Smooth muscle cell (in vitro differentiated cells): ENCODE measurements around the gene UFM1. TPM values are rescaled to one million over a fixed set of nuclear protein-coding genes. Genes with fewer than 3 reads are reported as not detected.

Experiments
- DNase-seq: peaks from one replicate; lab custom pipeline; 2025; ENCODE audit not compliant: unreplicated experiment; lab: John Stamatoyannopoulos, UW
- H2AFZ ChIP-seq: fragments of 200-600 bp; sonication (generic); 2 replicates; pipeline ENCODE4 v1.6.0; 2016; ENCODE audit warnings: antibody characterized with exemption, low read depth, mild to moderate bottlenecking
- H3F3A ChIP-seq: fragments of 200-600 bp; sonication (generic); 2 replicates; pipeline ENCODE4 v1.6.0; 2017; ENCODE audit warnings: antibody characterized with exemption, low read depth
- H3K27ac ChIP-seq: fragments of 200-600 bp; sonication (generic); 2 replicates; pipeline ENCODE4 v1.5.1; 2016; ENCODE audit warnings: low read depth, mild to moderate bottlenecking
- H3K27me3 ChIP-seq: fragments of 200-600 bp; sonication (generic); 2 replicates; pipeline ENCODE4 v1.6.1; 2016; ENCODE audit warnings: low read depth, mild to moderate bottlenecking
- H3K36me3 ChIP-seq: fragments of 200-600 bp; sonication (generic); 2 replicates; pipeline ENCODE4 v1.5.1; 2016; ENCODE audit warnings: low read depth
- H3K4me1 ChIP-seq: fragments of 200-600 bp; sonication (generic); 2 replicates; pipeline ENCODE4 v1.5.1; 2016; ENCODE audit warnings: low read depth
- H3K4me2 ChIP-seq: fragments of 200-600 bp; sonication (generic); 2 replicates; pipeline ENCODE4 v1.6.0; 2016; ENCODE audit warnings: mild to moderate bottlenecking
- H3K4me3 ChIP-seq: fragments of 200-600 bp; sonication (generic); 2 replicates; pipeline ENCODE4 v1.5.1; 2016; ENCODE audit warnings: mild to moderate bottlenecking
- H3K79me2 ChIP-seq: fragments of 200-600 bp; sonication (generic); 2 replicates; pipeline ENCODE4 v1.6.0; 2016; ENCODE audit warnings: low read depth, mild to moderate bottlenecking
- H3K9ac ChIP-seq: fragments of 200-600 bp; sonication (generic); 2 replicates; pipeline ENCODE4 v1.6.0; 2016; ENCODE audit warnings: low read depth
- H3K9me3 ChIP-seq: fragments of 200-600 bp; sonication (generic); replicated peaks from 2 replicates; pipeline ENCODE4 v1.5.1; 2016; ENCODE audit warnings: low read depth
- H4K20me1 ChIP-seq: fragments of 200-600 bp; sonication (generic); 2 replicates; pipeline ENCODE4 v1.6.0; 2016; ENCODE audit warnings: low read depth
- CTCF ChIP-seq: fragments of 200-600 bp; sonication (generic); IDR thresholded peaks from 2 replicates; pipeline ENCODE4 v1.5.1; 2017; ENCODE audit warnings: borderline replicate concordance, mild to moderate bottlenecking, antibody characterized with exemption; ENCODE audit not compliant: insufficient read depth, poor library complexity, severe bottlenecking
- WGBS: methylation state at CpG from one replicate; pipeline ENCODE4 v1.1.7; 2016; ENCODE audit warnings: low lambda C conversion rate; 5-methylcytosine and 5-hydroxymethylcytosine counted together
- polyA plus RNA-seq: library from polyadenylated mRNA; unstranded; fragments of >200 nt; fragmentation: Nextera tagmentation; extraction: Ambion mirVana; gene quantifications from 2 replicates; pipeline ENCODE4 v1.2.1, GENCODE V29; 2016
- total RNA-seq: library from RNA; depleted of rRNA; stranded (reverse); fragments of >200 nt; gene quantifications from 2 replicates; pipeline ENCODE4 v1.2.3, GENCODE V29; 2014

Gene UFM1
- total and polyA plus RNA-seq, 2 experiments from 2014 or later, result 93.6 to 135 TPM

GRCh38 chr13:38338089-38338488, 11.6 kb upstream of the UFM1 start:
- no peaks in the 10 kb centered on the region for H3K4me1 ChIP-seq
- no peaks in the 10 kb centered on the region for H4K20me1 ChIP-seq
- H3K9ac ChIP-seq, result no peak overlapping the region
- no peaks in the 10 kb centered on the region for H3K79me2 ChIP-seq
- H3K9me3 ChIP-seq, result no peaks in the 10 kb centered on the region
- no peak overlapping the region for H3K4me2 ChIP-seq
- DNase-seq, result no peak
- H3F3A ChIP-seq, result no peaks in the 10 kb centered on the region
- TF ChIP-seq CTCF, result no peak
- H3K36me3 ChIP-seq, result no peaks in the 10 kb centered on the region
- H3K4me3 ChIP-seq, result no peak overlapping the region
- no peaks in the 10 kb centered on the region for H3K27me3 ChIP-seq
- H2AFZ ChIP-seq, result no peak overlapping the region
- 97% methylated on average over 2 of the region's 2 CpGs for WGBS
- H3K27ac ChIP-seq, result no peak overlapping the region

- no peaks in the 10 kb centered on the region for H3K79me2 ChIP-seq
- no peak overlapping the region for H3K4me2 ChIP-seq
- no peaks in the 10 kb centered on the region for H3F3A ChIP-seq
- no peak for TF ChIP-seq CTCF
- 97% methylated on average over 1 of the region's 1 CpG for WGBS
- H3K27me3 ChIP-seq, result no peaks in the 10 kb centered on the region
- no peaks in the 10 kb centered on the region for H4K20me1 ChIP-seq
- H3K36me3 ChIP-seq, result no peaks in the 10 kb centered on the region
- no peak overlapping the region for H3K27ac ChIP-seq
- no peak for DNase-seq
- H3K4me1 ChIP-seq, result no peaks in the 10 kb centered on the region
- H3K9ac ChIP-seq, result no peak overlapping the region
- no peaks in the 10 kb centered on the region for H3K9me3 ChIP-seq
- H3K4me3 ChIP-seq, result no peak overlapping the region
- H2AFZ ChIP-seq, result no peak overlapping the region
Observed at GRCh38 chr13:38340624-38341023, 9.0 kb upstream of the UFM1 start.

- Histone ChIP-seq H3K4me1 (no peaks in the 10 kb centered on the region), H3F3A (no peaks in the 10 kb centered on the region), H4K20me1 (no peaks in the 10 kb centered on the region), H3K4me2 (no peak overlapping the region), H3K9ac (no peak overlapping the region), H2AFZ (no peak overlapping the region), H3K9me3 (no peaks in the 10 kb centered on the region), H3K27me3 (no peaks in the 10 kb centered on the region), H3K27ac (no peak overlapping the region), H3K36me3 (no peaks in the 10 kb centered on the region), H3K79me2 (no peaks in the 10 kb centered on the region), H3K4me3 (no peak overlapping the region)
- DNase-seq, result no peak
- no peak for TF ChIP-seq CTCF
- WGBS, result 86% methylated on average over 3 of the region's 3 CpGs
Observed at GRCh38 chr13:38341149-38341692, 8.4 kb upstream of the UFM1 start.

GRCh38 chr13:38346764-38347163, 2.9 kb upstream of the UFM1 start:
- Histone ChIP-seq H3K36me3 (no peaks in the 10 kb centered on the region), H3K79me2 (peaks cover 19% of the 10 kb centered on the region), H3K4me1 (peaks cover 12% of the 10 kb centered on the region), H4K20me1 (peaks cover 15% of the 10 kb centered on the region), H3K9me3 (no peaks in the 10 kb centered on the region), H3K27ac (peak overlapping the region; percentile 69), H3K4me2 (no peak overlapping the region), H3K27me3 (no peaks in the 10 kb centered on the region), H3K4me3 (no peak overlapping the region), H2AFZ (peak overlapping the region; percentile 14), H3F3A (no peaks in the 10 kb centered on the region), H3K9ac (peak overlapping the region; percentile 55)
- DNase-seq, result no peak
- 65% methylated on average over 2 of the region's 2 CpGs for WGBS
- no peak for TF ChIP-seq CTCF
